Hepatocyte (in vitro differentiated cells): Measurements from ENCODE around the gene CHD6.

ENCODE experiments used
- CTCF ChIP-seq: fragments of 200-600 bp; sonication (generic); IDR thresholded peaks from 2 replicates; pipeline ENCODE4 v1.5.1; 2016; ENCODE audit warnings: antibody characterized with exemption, mild to moderate bottlenecking; ENCODE audit not compliant: poor library complexity
- EZH2 ChIP-seq: fragments of 200-600 bp; sonication (generic); IDR thresholded peaks from 2 replicates; pipeline ENCODE4 v1.6.1; 2016; ENCODE audit warnings: antibody characterized with exemption, mild to moderate bottlenecking, borderline replicate concordance
- EZH2phosphoT487 ChIP-seq: fragments of 200-600 bp; sonication (generic); IDR thresholded peaks from one replicate; pipeline ENCODE4 v1.6.1; 2018; ENCODE audit warnings: antibody characterized with exemption, mild to moderate bottlenecking, low read depth, moderate library complexity; ENCODE audit not compliant: unreplicated experiment, severe bottlenecking

GRCh38 chr20:41587523-41587922 lies 30.7 kb downstream of the CHD6 start:
- TF ChIP-seq CTCF = no peak
- TF ChIP-seq EZH2 = no peak
- TF ChIP-seq EZH2phosphoT487 = no peak
